GM21825 (cell line): ENCODE results near the gene XXYLT1.
"Not testable (repeated sequence)": the region's sequence is repeated elsewhere in the genome, so short reads cannot be mapped to it uniquely, and the experiment has no call there.

ENCODE experiments used
- ATAC-seq: cut with Tn5 transposase; IDR thresholded peaks from one replicate; pipeline ENCODE4 v1.9.1; 2021; ENCODE audit warnings: mild to moderate bottlenecking, moderate library complexity; ENCODE audit not compliant: unreplicated experiment

The XXYLT1 gene

DNA sequence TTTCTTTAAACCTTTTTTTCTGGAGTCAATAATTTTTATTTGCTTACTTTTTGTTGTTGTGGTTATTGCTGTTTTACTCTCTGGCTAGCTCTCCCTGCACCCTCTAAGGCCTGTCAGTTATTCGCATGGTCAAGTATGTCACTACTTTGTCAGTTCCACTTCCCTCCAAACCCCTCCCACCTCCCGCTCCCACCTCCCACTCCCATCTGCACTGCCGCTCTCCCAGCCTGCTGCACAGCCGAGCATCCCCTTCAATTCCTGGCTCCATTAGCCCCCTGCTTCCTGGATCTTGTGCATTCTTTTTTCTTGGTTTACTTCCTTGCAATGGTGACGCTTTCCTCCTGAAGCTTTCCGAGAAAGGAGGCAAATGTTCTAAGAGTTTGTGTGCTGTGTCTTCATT, 218.0 kb downstream of the XXYLT1 start:
- no peak for ATAC-seq

DNA sequence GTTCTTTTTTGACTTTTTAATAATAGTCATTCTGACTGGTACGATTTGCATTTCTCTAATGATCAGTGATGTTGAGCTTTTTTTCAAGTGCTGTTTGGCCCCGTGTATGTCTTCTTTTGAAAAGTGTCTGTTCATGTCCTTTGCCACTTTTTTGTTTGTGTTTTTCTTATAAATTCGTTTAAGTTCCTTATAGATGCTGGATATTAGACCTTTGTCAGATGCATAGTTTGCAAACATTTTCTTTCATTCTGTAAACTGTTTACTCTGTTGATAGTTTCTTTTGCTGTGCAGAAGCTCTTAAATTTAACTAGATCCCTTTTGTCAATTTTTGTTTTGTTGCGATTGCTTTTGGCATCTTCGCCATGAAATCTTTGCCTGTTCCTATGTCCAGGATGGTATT, 220.7 kb downstream of the XXYLT1 start:
- not testable (repeated sequence) for ATAC-seq

DNA sequence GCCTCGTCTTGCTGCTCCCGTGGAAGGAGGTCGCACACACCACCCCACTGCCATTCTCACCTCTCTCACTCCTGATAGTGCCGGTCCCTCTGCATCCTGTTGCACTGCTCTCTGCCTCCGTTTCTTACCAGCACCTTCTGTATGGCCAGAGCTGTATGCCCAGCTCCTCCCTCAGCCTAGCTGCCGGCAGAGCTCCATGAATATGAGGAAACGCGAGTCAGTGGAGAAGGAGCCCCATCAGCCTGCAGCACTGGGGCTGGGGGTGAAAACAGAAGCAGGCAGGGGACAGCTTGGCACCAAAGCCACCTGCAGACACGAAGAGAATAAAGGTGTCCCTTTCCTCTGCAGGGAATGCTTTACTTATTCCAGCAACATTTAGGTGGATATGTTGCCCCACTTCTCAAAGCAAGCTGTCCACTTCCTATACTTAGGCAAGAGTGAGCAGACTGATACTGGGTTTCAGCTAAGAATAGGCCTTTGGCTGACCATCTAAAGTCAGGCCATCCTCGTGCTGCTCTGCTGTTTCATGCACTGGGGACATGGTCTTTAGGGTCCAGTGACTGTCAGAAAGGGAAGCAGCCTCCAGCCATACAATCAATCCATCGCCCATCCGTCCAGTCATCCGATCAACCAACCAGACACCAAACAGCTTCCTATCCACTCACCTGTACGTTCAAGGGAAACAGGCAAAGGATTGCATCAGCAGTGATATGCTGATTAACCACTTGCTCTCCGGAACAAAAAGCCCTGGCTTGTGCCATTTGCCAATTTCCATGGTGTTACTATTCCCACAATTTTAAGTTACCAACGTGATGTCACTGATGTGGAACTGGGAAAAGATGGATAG, 222.7 kb downstream of the XXYLT1 start:
- no peak for ATAC-seq

DNA sequence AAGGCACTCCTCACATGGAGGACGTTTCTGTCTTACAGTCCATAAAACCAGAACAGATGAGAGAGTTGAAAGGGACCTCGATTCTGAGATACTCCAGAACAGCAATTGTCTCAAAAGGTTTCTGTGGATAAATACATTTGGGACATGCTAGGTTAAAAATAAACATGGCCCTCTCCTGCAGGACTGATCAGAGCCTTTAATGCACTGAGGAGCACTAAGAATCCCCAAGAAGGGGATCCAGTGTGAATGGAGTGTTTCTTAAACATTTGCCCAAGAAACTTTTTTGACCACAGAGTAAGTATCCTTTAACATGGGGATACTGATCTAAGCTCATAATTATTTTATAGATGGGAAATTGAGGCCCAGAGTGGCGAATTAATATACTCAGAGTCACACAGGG, 223.4 kb downstream of the XXYLT1 start:
- ATAC-seq = no peak

DNA sequence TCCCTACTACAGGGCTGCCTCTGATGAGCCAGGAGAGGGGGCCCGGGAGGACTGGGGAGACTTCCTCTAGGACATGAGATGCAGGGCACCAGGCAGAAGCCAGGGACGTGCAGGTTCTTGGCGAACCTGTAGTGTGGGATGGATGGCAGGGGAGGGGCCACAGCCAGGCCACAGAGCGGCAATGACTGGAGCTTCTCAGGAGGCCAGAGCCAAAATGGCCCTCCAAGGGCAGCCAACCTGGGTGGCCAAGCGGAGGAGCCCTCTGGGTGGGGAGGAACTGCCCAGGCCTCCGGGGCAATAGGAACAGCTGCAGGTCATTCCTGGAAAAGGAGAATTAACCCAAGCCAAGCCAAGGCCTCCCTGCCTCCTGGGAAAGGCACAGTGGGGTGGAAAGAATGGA, 224.5 kb downstream of the XXYLT1 start:
- ATAC-seq = no peak

DNA sequence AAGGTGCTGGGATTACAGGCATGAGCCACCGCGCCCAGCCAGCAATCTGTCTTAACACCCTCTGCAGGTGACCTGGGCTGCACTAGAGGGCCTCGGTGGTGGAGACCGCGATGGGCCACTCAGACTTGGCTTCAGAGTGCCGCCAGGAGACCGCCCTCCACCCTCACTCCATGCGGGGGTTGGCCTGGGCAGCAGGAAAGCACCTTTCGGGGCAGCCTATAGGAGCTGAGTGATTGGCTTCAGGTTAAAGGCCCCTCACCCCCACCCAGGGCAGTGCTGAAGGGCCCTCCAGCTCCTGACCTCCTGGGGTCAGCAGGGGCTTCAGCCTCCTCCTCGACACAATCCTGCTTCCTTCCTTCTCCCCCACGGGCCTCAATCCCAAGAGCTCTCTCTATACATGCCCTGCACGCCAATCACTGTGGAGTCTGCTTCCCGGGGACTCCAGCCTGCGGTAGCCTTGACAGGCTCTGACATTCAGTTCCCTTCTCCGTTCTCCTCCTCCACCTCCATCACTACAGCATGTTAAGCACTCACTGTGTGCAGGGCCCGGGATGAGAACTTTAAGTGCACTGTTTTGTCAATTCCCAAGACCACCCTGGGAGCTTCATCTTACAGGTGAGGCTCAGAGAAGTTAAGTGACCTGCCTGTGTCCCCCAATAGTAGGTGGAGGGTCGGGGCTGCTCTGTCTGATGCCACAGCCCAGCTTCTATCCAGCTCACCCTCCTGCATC, 225.3 kb downstream of the XXYLT1 start:
- ATAC-seq = no peak

DNA sequence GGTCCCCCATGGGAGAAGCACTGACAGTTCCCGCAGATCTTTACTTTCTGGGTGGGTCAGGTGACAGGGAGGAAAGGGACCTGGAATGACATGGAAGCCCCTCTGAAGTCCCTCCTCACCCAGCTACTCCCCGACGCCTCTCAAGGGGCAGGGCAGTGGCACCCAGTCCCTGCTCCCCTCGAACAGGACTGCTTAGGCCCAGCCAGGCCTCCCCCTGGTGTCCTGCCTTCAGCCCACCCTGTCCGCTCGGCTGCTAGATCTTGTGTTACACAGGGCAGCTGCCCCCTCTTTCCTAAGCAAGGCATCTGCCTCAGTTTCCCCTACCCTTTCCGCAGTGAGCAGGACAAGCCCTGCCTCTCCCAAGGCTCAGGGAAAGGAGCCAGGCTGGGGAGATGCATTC, 226.5 kb downstream of the XXYLT1 start:
- ATAC-seq = no peak

DNA sequence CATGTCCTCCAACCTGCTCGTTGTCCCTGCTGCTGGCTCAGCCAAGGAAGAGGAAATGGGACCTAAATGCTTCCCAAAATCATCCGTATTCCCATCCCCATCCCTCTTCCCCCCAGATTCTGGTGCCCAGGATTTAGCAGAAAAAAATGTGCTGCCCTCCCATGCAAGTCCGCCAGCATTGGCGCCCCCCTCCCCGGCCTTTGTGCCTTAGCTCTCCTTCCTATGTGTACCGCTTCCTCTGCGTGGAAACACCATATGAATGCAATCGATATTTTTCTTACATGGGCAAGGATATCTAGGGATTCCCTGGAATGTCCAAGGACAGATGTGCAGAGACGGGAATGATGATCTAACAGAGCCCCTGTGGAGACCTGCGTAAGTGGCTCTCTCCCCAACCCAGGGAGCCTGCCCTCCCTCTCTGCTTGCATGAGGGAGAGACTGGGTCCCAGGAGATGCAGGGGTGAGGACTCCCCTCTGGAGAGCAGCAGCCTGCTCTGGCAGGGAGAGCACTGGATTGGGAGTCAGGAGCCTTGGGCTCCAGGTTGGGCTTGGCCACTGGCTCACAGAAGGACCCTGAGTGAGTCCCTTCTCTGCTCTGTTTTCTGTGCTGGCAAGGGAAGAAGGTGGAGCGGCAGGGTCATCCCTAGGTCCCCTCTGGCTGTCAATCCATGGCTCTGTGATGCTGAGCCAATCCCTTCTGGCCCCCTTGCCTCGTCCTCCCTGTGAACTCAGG, 227.2 kb downstream of the XXYLT1 start:
- ATAC-seq = no peak

DNA sequence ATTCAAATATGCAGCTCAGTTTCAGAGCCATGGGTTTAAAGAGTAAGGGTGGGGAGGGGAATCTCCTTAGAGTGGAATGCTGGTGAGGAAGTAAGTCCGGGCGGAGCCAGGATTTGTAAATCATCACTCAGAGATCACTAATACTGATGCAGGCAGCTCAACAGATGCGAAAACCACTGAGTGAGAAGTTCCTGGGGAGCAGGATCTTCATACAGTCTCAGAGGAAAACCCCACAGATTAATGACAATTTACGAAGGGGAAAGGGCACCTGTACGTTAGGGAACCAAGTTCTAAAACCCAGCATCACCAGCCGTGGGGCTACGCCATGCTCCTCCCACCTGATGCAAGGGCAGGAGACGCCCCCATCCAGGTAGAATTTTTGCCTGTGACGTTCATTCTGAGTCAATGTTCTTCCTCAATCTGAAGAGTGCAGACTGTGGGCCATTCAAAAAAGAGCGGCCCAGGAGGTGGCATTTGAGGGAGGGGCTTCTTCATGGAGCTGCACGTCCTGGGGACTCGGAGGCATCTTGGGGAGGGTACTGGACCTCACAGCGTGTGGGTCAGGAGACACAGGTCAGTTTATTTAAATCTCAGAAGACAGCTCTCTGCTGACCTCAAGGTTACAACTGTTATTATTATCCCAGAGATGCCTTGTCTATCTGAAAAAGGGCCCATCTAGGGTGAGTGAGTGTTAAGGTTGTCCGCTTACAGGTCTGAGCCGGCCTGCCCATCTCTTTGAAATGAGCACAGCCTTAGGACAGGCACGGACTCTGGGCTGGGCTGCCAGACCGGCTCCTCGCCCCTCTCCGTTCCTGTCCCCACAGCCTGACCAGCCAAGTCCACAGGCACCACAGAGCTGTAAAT, 228.0 kb downstream of the XXYLT1 start:
- no peak for ATAC-seq

DNA sequence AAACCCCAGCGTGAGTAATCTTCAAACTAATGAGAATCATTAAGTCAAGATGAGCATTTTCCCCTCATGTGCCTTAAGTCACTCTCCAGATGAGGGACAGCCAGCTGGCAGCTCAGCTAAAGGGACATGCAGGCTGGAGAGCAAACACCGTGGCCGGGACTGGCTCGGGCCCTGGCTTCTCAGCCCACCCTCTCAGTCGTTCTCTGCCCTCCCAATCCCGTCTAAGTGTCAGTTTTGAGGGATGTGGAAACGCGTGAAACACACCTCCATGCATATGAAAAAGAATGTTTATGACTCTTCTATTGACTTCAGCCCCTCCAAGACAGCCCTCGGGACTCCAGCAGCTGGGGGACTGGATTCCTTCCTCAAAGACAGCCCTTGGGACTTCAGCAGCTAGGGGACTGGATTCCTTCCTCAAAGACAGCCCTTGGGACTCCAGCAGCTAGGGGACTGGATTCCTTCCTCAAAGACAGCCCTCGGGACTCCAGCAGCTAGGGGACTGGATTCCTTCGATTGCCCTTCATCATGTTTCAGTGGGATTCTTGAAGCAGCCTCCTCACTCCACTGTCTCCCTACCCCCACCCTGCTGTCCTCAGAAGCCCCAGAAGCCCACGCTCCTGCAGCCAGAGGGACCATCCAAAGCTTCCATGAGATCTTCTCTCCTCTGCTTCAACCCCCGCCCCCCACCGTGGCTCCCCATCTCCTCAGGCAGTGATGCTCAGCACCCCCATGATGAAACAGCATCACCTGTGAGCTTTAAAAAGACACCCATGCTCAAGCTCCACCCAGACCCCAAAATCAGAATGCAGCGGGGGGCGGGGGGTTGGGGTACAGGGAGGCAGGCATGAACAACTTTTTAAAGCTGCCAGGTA, 228.9 kb downstream of the XXYLT1 start:
- ATAC-seq = no peak

DNA sequence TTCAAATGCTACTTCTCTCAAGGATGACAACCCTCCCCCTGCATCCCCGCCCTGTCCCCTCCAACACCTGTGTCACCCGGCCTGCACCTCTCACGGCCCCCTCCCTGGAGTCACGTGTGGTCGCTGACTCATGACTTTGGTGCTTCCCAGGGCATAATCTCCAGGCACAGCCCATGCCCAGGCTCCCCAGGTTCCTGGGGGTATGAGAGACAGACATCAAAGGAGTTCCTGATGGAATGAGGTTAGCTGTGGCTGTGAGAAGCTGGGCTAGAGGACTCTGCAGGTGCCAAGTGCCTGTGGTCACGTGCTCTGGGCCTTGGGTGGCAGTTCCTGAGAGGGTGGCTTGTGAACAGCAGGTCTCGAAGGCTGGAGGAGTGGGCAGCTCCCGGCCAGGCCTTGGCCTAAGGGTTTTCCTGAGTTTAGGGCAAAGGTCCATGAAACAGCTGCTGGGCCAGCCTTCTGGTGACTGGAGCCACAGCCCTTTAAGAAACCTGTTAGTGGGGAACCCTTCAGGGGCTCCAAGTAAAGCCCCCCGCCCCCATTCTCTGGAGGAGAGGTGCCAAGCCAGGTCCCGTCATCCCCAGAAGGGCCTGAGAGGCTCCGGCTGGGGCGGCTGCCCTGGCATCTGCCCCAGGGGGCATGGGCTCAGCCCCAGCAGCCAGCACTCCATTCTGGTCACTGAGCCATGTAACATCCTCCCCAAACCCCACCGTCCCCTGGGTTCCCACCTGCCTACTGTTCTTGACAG, 230.0 kb downstream of the XXYLT1 start:
- ATAC-seq = no peak

DNA sequence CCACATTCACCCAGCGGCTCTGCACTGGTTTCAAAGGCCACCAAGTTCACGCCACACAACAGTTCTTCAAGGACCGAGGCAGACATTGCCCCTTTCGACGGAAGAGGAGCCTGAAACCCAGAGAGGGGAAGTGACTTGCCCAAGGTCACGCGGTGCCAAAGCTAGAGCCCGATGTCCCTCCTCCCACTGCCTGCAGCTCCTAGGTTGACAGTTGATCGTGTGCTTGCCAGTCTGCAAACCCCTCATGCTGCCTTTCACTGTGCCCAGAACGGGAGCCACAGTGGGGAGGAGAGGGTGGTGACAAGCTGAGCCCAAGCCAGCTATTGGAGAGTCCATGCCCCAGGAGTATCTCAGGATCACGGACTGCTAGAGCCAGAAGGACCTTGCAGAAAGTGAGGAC, 230.9 kb downstream of the XXYLT1 start:
- ATAC-seq = no peak

DNA sequence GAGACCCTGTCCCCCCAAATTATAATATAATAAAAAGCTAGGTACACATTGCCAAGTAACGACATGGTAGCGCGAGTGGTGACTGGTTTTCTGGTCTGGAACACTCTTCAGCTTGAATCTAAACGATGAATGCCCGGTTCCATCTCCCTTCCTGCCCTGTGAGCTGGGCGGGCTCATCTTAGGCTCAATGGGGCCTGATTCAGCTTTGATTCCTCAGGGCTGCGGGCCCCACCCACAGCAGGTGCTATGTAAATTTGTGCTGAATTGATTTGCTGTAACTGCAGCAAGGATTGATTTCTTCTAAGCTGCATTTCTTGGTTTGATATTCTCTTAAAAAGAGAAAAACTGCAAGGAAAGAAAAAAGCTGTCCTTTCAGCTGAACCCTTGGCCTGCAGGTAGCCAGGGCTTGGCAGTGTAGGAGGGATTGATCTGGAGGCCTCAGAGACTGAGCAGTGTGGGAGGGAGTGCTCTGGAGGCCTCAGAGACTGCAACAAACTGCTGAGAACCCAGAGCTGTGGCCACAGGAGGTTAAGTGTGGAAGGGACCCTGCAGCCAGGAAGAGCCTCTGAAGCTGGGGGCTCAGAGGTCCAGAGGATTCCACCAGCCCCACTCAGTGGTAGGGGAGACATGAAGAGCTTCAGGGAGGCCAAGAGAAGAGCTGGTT, 231.6 kb downstream of the XXYLT1 start:
- ATAC-seq = no peak

DNA sequence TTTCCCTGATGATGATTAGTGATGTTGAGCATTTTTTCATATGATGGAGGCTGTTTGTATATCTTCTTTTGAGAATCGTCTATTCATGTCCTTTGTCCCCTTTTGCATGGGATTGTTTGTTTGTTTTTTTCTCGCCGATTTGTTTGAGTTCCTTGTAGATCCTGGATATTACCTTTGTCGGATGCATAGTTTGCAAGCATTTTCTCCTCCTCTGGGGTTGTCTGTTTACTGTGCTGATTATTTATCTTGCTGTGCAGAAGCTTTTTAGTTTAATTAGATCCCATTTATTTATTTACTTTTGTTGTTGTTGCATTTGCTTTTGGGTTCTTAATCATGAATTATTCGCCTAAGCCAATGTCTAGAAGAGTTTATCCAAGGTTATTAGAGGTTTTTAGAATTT, 232.8 kb downstream of the XXYLT1 start:
- ATAC-seq = no peak

DNA sequence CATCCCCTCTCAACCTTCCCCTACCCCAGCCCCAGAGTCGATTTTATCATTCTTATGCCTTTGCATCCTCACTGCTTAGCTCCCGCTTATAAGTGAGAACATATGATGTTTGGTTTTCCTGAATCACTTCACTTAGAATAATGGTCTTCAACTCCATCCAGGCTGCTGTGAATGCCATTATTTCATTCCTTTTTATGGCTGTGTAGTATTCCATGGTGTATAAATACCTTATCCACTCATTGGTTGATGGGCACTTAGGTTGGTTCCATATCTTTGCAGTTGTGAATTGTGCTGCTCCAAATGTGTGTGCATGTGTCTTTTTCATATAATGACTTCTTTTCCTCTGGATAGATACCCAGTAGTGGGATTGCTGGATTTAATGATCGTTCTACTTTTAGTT, 233.4 kb downstream of the XXYLT1 start:
- ATAC-seq = not testable (repeated sequence)

DNA sequence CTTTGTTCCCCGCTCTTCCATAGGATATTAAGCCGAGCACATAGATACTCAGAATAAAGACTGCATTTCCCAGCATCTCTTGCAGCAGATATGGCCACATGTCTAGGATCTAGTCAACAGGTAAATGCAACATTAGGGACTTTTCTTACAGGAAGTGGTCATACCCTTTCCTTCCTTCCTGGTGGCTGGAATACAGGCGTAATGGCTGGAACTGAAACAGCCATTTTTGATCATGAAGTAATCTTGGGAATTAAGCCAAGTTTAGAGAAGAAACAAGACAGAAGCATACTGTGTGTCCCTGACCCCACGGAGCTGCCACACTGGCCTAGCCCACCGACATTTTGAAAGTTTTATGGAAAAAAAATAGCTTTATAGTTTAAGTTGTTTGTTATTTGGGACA, 234.0 kb downstream of the XXYLT1 start:
- no peak for ATAC-seq

DNA sequence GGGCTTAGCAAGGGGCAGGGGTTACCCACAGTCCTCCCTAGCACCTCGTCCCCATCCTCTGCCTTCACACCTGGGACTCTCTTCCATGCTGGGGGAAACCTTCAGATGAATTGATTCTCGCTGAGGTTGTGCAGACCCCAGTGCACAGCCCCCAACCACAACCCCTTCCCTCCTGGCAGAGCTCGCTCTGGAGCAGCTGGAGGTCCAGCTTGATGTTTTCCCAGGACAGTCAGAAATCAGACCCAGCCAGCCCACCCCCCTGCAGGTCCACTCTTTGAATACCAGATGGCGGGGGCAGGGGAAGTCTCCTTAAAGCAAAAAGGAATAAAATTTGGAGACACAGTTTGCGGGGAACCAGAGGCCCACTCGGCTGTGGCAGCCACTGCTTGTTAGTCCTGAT, 234.4 kb downstream of the XXYLT1 start:
- ATAC-seq = no peak

DNA sequence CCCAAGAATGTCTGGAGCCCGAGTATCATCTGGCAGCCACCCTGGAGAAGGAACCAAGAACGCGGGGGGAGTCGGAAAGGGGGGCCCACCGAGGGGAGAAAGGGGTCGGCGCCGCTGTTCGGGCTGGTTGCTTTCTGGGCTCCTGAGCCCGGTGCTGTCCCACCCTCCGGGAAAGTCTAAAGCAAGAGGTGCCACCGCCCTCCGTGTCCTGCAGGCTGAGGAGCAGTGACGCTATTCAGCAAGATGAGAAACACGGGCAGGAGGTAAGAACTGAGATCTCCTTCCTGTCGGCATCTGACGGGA, 234.8 kb downstream of the XXYLT1 start:
- ATAC-seq = no peak
